ENCODE measurements around the gene TSHZ2.

Gene TSHZ2

DNA sequence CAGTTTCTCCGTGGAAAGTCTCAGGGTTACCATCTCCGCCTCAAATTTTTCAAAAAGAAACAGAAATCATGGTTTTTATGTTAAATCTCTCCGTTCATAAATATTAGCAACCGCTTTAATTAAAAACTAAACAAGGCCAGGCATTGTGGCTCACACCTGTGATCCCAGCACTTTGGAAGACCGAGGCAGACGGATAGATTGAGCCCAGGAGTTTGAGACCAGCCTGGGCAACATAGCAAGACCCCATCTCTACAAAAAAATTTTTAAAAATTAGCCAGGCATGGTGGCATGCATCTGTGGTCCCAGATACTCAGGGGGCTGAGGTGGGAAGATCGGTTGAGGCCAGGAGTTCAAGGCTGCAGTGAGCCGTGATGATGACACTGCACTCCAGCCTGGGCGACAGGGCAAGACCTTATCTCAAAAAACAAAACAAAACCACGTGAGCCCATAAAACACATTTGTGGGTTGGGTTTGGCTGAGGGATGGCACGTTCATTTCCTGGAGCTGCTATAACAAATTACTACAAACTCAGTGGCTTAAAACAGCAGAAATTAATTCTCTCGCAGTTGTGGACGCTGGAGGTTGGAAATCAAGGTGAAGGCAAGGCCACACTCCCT, 398.3 kb downstream of the TSHZ2 start:
- H3K27ac Mint-ChIP-seq = peak overlapping the region; percentile 57 to 71 (median 69)
- no peaks in the 10 kb centered on the region for H3K9me3 Mint-ChIP-seq
- H3K27me3 Mint-ChIP-seq (ENCODE audit: low read depth) = no peaks in the 10 kb centered on the region
- H3K36me3 Mint-ChIP-seq (ENCODE audit: low read depth) = peaks cover 4% of the 10 kb centered on the region
- no peak for TF ChIP-seq CTCF (IDR thresholded peaks at IDR 0.05; ENCODE audit: unreplicated experiment in 3 of 3)
- peaks cover 31% of the 10 kb centered on the region for H3K4me1 Mint-ChIP-seq
- no peak overlapping the region for H3K4me3 Mint-ChIP-seq

DNA sequence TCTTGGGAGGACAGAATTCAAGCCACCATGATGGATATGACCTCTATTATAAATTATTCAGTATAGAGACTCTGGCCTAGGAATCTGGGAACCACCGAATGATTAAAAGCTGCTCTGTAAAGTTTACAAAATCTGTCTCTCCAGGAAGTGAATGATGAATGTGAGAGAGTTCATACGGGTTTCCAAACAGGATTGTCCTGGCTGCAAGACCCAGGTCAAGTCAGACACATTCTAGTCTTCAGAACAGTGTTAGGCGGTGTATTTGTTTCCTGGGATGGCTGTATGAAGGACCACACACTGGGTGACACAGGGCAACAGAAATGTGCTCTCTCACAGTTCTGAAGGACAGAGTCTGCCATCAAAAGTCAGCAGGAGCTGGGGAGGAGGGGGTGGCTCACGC, 399.1 kb downstream of the TSHZ2 start:
- TF ChIP-seq CTCF (IDR thresholded peaks at IDR 0.05; ENCODE audit: unreplicated experiment in 3 of 3) = no peak
- Mint-ChIP-seq H3K27ac (peak overlapping the region; percentile 50 to 71 (median 69)), H3K4me1 (peaks cover 31% of the 10 kb centered on the region), H3K36me3 (ENCODE audit: low read depth) (peaks cover 8% of the 10 kb centered on the region), H3K27me3 (ENCODE audit: low read depth) (no peaks in the 10 kb centered on the region), H3K4me3 (no peak overlapping the region), H3K9me3 (no peaks in the 10 kb centered on the region)

GRCh38 chr20:53376021-53376420, 403.9 kb downstream of the TSHZ2 start:
- Mint-ChIP-seq H3K4me3 (no peak overlapping the region), H3K27ac (peak overlapping the region in 1 of 3 experiments; percentile 22), H3K27me3 (ENCODE audit: low read depth) (no peaks in the 10 kb centered on the region), H3K4me1 (peaks cover 27% of the 10 kb centered on the region), H3K36me3 (ENCODE audit: low read depth) (peaks cover 14% of the 10 kb centered on the region), H3K9me3 (peaks cover 3% of the 10 kb centered on the region)
- no peak for TF ChIP-seq CTCF (IDR thresholded peaks at IDR 0.05; ENCODE audit: unreplicated experiment in 3 of 3)

DNA sequence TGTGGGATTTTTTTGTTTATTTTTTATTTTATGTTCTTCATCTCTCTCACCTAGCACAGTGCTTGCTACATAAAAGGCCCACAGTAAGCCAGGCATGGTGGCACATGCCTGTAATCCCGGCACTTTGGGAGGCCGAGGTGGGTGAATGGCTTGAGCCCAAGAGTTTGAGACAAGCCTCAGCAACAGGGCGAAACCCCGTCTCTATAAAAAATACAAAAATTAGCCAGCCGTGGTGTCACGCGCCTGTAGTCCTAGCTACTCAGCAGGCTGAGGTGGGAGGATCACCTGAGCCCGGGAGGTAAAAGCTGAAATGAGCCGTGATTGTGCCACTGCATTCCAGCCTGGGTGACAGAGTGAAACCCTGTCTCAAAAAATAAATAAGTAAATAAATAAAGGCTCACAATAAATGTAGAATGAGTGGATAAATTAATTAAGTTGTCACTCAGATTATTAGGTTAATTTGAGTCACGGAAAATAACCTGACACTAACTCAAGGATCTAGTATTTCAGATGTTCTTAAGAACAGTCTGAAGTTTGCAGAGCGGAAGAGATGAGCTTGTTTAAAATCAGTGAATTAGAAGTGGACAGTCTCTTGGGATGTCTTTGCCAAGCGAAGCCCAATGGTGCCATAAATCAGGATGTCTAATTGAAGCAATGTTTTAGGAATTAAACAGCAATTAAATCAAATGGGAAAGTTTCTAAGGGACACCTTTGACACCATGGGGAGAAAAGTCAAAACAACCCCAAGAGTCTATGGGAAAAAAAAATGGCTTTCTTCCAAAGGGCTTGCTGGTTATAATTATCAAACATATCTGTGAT, 407.1 kb downstream of the TSHZ2 start:
- no peak for TF ChIP-seq CTCF (IDR thresholded peaks at IDR 0.05; ENCODE audit: unreplicated experiment in 3 of 3)
- Mint-ChIP-seq H3K4me1 (peaks cover 26% of the 10 kb centered on the region), H3K27ac (peak overlapping the region; percentile 80 to 89 (median 83)), H3K27me3 (ENCODE audit: low read depth) (peaks cover 3% of the 10 kb centered on the region), H3K4me3 (no peak overlapping the region), H3K36me3 (ENCODE audit: low read depth) (peaks cover 14% of the 10 kb centered on the region), H3K9me3 (peaks cover 3% of the 10 kb centered on the region)

DNA sequence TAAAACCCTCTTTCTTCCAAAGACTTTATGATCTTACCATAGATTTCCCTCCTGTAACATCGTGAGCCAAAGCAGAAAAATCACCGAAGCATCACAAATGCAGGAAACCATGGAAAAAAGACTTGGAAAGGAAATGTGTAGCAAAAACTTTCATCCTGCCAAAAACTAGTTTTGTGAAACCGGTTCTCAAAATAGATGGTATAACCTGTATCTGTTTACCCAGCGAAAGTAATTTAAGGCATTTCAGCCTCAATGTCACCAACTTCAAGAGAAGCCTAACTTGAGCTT, 407.6 kb downstream of the TSHZ2 start:
- peaks cover 3% of the 10 kb centered on the region for H3K27me3 Mint-ChIP-seq (ENCODE audit: low read depth)
- H3K36me3 Mint-ChIP-seq (ENCODE audit: low read depth) = peaks cover 14% of the 10 kb centered on the region
- H3K9me3 Mint-ChIP-seq = peaks cover 3% of the 10 kb centered on the region
- H3K4me1 Mint-ChIP-seq = peaks cover 30% of the 10 kb centered on the region
- H3K4me3 Mint-ChIP-seq = no peak overlapping the region
- H3K27ac Mint-ChIP-seq = peak overlapping the region; percentile 80 to 89 (median 83)
- TF ChIP-seq CTCF (IDR thresholded peaks at IDR 0.05; ENCODE audit: unreplicated experiment in 3 of 3) = no peak
